Measurements from ENCODE around the gene GATAD1.
A peak's percentile ranks its signal among the peaks of the same experiment; 100 is the strongest.

The GATAD1 gene

GRCh38 chr7:92447345-92448204, at the start of gene GATAD1:
Gene GATAD1 (plus strand): TSS chr7:92447482. CDS start chr7:92447730, 248 bp downstream.
- Histone ChIP-seq H3K79me2 (ENCODE audit: insufficient read depth, low read depth) (no peaks in the 10 kb centered on the region), H2AFZ (ENCODE audit: low read depth) (peak within 1 kb of the TSS; percentile 89), H3K27ac (peak within 1 kb of the TSS; percentile 91), H3K9ac (peak within 1 kb of the TSS; percentile 99), H3K4me3 (IDR thresholded peaks at IDR 0.05; ENCODE audit: insufficient read depth, low read depth, low read length) (peak within 1 kb of the TSS; percentile 68), H3K4me2 (peak within 1 kb of the TSS; percentile 79), H3K27me3 (ENCODE audit: insufficient read depth, low read depth) (no peaks in the 10 kb centered on the region), H3K36me3 (ENCODE audit: insufficient read depth) (no peaks in the 10 kb centered on the region), H4K20me1 (ENCODE audit: insufficient read depth) (no peaks in the 10 kb centered on the region), H3K4me1 (ENCODE audit: low read depth, poor library complexity, severe bottlenecking) (peaks cover 11% of the 10 kb centered on the region)
- TF ChIP-seq CTCF (conservative IDR thresholded peaks at IDR 0.05; ENCODE audit: low read depth, low read length) = peak; percentile 24; the same call in 1 of the 2 replicates

GRCh38 chr7:92397542-92397941, 49.7 kb upstream of the GATAD1 start:
- Histone ChIP-seq H3K79me2 (ENCODE audit: insufficient read depth, low read depth) (no peaks in the 10 kb centered on the region), H3K9ac (no peak overlapping the region), H3K27ac (no peak overlapping the region), H3K4me1 (ENCODE audit: low read depth, poor library complexity, severe bottlenecking) (no peaks in the 10 kb centered on the region), H3K4me2 (no peak overlapping the region), H3K27me3 (ENCODE audit: insufficient read depth, low read depth) (no peaks in the 10 kb centered on the region), H4K20me1 (ENCODE audit: insufficient read depth) (no peaks in the 10 kb centered on the region), H3K36me3 (ENCODE audit: insufficient read depth) (no peaks in the 10 kb centered on the region), H3K4me3 (IDR thresholded peaks at IDR 0.05; ENCODE audit: insufficient read depth, low read depth, low read length) (no peak overlapping the region), H2AFZ (ENCODE audit: low read depth) (no peak overlapping the region)
- no peak for TF ChIP-seq CTCF (conservative IDR thresholded peaks at IDR 0.05; ENCODE audit: low read depth, low read length)

- H2AFZ ChIP-seq (ENCODE audit: low read depth) = no peak overlapping the region
- no peaks in the 10 kb centered on the region for H3K4me1 ChIP-seq (ENCODE audit: low read depth, poor library complexity, severe bottlenecking)
- no peaks in the 10 kb centered on the region for H3K79me2 ChIP-seq (ENCODE audit: insufficient read depth, low read depth)
- H3K4me2 ChIP-seq = no peak overlapping the region
- H3K27ac ChIP-seq = no peak overlapping the region
- no peaks in the 10 kb centered on the region for H3K36me3 ChIP-seq (ENCODE audit: insufficient read depth)
- no peak overlapping the region for H3K9ac ChIP-seq
- no peak for TF ChIP-seq CTCF (conservative IDR thresholded peaks at IDR 0.05; ENCODE audit: low read depth, low read length)
- H3K27me3 ChIP-seq (ENCODE audit: insufficient read depth, low read depth) = no peaks in the 10 kb centered on the region
- no peaks in the 10 kb centered on the region for H4K20me1 ChIP-seq (ENCODE audit: insufficient read depth)
- H3K4me3 ChIP-seq (IDR thresholded peaks at IDR 0.05; ENCODE audit: insufficient read depth, low read depth, low read length) = no peak overlapping the region
Observed at GRCh38 chr7:92400013-92400412, 47.3 kb upstream of the GATAD1 start.

GRCh38 chr7:92402920-92403759, 44.1 kb upstream of the GATAD1 start:
- TF ChIP-seq CTCF (conservative IDR thresholded peaks at IDR 0.05; ENCODE audit: low read depth, low read length) = no peak
- no peak overlapping the region for H3K9ac ChIP-seq
- no peak overlapping the region for H3K27ac ChIP-seq
- H3K4me3 ChIP-seq (IDR thresholded peaks at IDR 0.05; ENCODE audit: insufficient read depth, low read depth, low read length) = no peak overlapping the region
- H2AFZ ChIP-seq (ENCODE audit: low read depth) = no peak overlapping the region
- H3K27me3 ChIP-seq (ENCODE audit: insufficient read depth, low read depth) = no peaks in the 10 kb centered on the region
- no peaks in the 10 kb centered on the region for H4K20me1 ChIP-seq (ENCODE audit: insufficient read depth)
- no peak overlapping the region for H3K4me2 ChIP-seq
- H3K4me1 ChIP-seq (ENCODE audit: low read depth, poor library complexity, severe bottlenecking) = no peaks in the 10 kb centered on the region
- no peaks in the 10 kb centered on the region for H3K36me3 ChIP-seq (ENCODE audit: insufficient read depth)
- H3K79me2 ChIP-seq (ENCODE audit: insufficient read depth, low read depth) = no peaks in the 10 kb centered on the region

Measured in KMS-11 (cell line).